Spleen (tissue), 7 donors: ENCODE results near the gene AIRE.
A peak's percentile ranks its signal among the peaks of the same experiment; 100 is the strongest.

Experiments
- CTCF ChIP-seq, 11 experiments: fragments of 200-600 bp in 7 of 11; fragments of 450-650 bp in 4 of 11; sonication (generic) in 4 of 11; IDR thresholded peaks in 8 of 11; conservative IDR thresholded peaks in 3 of 11; 1 replicate in 7 of 11; 2 replicates in 4 of 11; pipeline versions ENCODE4 v1.4.0 to v1.8.0; 2016 to 2021; ENCODE audit warnings: antibody characterized with exemption in 11 of 11, inconsistent platforms in 4 of 11, mild to moderate bottlenecking in 1 of 11
- POLR2A ChIP-seq, 3 donors: fragments of 450-650 bp; IDR thresholded peaks; one replicate each; pipeline ENCODE4 v1.5.1; 2017; ENCODE audit warnings: antibody characterized with exemption in 3 of 3, mild to moderate bottlenecking in 1 of 3
- POLR2AphosphoS5 ChIP-seq, 3 donors: sonication (generic); formaldehyde crosslinking; IDR thresholded peaks; one replicate each; pipeline ENCODE4 v1.5.1; 2017; ENCODE audit warnings: antibody characterized with exemption in 3 of 3
- donor health status: DM: no; HTN: no; CAD: no; lungs with moderate emphysema.
- donor health status: DM: no; HTN: no; CAD: no.
- donor health status: DM: no; HTN: no; CAD: no.

GRCh38 chr21:44317241-44317782 is 31.6 kb downstream of the AIRE start:
- TF ChIP-seq CTCF (IDR thresholded peaks at IDR 0.05 in 8 of 11, conservative IDR thresholded peaks at IDR 0.05 in 3 of 11) (no peak), POLR2A (IDR thresholded peaks at IDR 0.05) (no peak), POLR2AphosphoS5 (IDR thresholded peaks at IDR 0.05) (peak in 1 of 3 donors; percentile 16)
